Loucy (cell line): ENCODE results near the gene CSAD.

ENCODE experiments used
- CTCF ChIP-seq: fragments of 200-600 bp; sonication (generic); conservative IDR thresholded peaks from 2 replicates; pipeline ENCODE4 v1.5.1; 2014; ENCODE audit warnings: mild to moderate bottlenecking, antibody characterized with exemption, low read length
- EZH2phosphoT487 ChIP-seq: fragments of 200-600 bp; IDR thresholded peaks from 2 replicates; pipeline ENCODE4 v1.6.1; 2018; ENCODE audit warnings: antibody characterized with exemption, mild to moderate bottlenecking, moderate library complexity, borderline replicate concordance

GRCh38 chr12:53185582-53186153 lies 4.9 kb upstream of the CSAD start:
- peak; percentile 48 for TF ChIP-seq CTCF
- TF ChIP-seq EZH2phosphoT487: no peak
